H54 (cell line): Measurements from ENCODE around the gene C2CD2L.

Experiments
- DNase-seq: peaks from one replicate; pipeline ENCODE4 v3.0.0; 2011; ENCODE audit warnings: low spot score, mixed read lengths; ENCODE audit not compliant: insufficient read length
- FAIRE-seq: peaks from 3 replicates; lab custom pipeline; 2011; peaks lifted over from hg19 to GRCh38; lab: Jason Lieb, UNC
- POLR2A ChIP-seq: IDR thresholded peaks from 2 replicates; pipeline ENCODE4 v1.6.1; 2011; ENCODE audit warnings: low read depth, mild to moderate bottlenecking, low read length

Gene C2CD2L

DNA sequence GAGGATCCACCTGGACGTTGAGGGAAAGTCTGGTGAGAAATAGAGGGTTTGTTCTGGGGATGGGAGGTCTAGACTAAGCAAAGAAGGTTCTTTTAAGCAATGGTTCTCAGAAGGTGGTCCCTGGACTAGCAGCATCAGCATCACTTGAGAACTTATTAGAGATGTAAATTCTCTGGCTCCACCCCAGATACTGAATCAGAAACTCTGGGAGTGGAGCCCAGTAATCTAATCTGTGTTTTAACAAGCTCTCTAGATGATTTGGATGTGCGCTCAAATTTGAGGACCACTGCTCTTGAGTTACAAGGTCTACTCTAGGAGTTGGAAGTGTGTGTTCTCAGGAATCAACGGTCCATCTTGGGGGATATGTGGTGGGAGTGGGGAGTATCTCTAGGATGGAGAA is 38.4 kb downstream of the C2CD2L start:
- DNase-seq (no peak), FAIRE-seq (no peak)
- no peak for TF ChIP-seq POLR2A

DNA sequence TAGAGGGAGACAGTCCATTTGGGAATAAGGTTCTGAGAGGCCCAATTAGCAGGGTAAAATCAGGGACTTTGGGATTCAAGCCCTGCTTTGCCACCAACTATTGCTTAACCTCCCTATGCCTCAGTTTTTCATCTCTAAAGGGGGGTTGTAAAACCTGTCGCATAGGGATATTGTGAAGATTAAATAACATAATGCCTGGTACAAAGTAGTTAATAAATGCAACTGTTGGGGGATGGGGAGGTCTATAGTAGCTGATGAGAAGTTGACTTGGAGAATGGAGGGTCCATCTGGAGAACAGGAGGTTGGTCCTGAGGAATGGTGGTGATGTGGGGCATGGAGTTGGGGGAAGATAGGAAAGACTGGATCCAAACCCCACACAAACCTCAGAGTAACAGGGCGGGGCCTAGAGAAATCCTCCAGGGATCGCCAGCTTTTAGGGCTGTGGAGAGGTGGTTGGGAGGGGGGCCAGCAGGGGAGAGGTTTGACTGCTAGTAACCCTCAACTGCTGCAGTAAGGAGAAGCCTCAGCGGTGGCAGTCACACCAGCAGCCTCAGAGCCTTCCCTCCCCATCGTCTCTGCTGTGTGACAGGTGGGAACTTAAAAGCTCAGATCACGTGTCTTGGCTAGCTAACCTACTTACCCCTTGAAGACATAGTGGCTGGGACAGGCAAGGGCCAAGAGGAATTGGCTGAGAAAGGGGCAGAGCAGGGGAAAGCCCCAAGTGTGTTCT is 40.6 kb downstream of the C2CD2L start:
- FAIRE-seq, result no peak
- DNase-seq, result no peak
- no peak for TF ChIP-seq POLR2A

DNA sequence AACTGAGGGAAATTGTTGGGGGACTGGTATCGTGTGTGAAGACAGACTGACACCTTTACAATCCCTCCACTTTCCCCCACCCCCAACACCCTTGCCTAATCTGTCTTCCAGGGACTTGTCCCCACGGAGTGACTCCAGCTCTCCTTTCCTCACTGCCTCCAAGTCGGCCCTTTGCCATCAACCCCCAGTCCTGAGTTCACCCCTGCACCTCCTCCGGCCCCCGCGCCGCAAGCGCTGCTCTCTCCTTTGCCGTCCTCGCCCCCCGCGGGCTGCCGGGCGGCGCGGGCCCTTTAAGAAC is 41.5 kb downstream of the C2CD2L start:
- no peak for FAIRE-seq
- no peak for TF ChIP-seq POLR2A

DNA sequence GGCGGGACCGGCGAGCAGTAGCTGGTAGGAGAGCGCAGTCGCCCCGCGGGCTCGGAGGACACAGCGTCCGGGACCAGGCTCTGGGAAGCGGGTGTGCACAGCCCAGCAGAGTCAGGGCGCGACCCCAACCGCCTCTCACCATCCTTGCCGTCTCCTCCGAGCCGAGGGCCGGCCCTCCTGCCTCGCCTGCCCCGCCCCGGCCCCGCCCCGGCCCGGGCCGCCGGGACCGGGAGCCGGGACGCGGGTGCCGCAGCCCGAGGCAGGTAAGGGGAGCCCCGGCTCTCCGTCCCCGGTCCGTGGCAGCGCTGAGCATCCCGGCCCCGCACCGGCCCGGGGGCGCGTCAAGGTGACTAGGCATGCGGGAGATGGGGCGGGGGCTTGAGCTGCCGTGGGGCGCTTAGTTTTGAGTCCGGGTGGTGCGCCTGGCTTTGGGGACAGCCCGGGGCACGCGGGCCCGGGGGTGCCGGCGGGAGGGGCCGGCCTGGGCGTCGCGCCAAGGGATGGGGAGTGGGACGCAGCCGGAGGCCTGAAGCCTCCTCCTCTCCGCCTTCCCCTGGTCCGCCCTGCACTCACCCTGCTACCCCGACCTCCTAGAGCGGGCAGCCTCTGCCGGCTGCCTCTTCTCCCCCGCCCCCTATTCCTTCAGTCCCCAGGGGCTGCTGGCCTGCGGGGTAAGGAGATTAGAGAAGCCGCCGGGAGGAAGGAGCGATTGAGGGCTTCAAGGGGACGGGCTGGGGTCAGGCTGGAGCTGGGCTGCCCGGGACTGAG is 42.1 kb downstream of the C2CD2L start, which contains the start of gene ABCG4:
Gene ABCG4, plus strand, starts transcription at position 35 of the 768 bp plus-strand sequence. CDS start 914 bp downstream, outside the sequence.
- TF ChIP-seq POLR2A, result no peak
- FAIRE-seq (no peak), DNase-seq (no peak)

More for the DNA sequence above, 41.5 kb downstream of the C2CD2L start:
- no peak for DNase-seq

DNA sequence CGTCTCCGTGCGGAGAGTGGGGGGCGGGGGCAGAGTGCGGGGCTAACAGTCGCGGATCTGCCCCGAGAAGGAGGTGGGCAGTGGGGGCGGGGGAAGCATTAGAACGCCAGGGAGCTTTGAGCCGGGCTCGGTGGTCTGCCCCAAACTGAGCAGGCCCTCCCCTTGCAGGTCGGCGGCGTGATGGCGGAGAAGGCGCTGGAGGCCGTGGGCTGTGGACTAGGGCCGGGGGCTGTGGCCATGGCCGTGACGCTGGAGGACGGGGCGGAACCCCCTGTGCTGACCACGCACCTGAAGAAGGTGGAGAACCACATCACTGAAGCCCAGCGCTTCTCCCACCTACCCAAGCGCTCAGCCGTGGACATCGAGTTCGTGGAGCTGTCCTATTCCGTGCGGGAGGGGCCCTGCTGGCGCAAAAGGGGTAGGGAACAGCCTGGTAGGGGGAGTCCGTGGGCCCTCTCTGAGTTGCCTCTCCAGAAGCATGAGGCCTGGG is 42.7 kb downstream of the C2CD2L start:
- FAIRE-seq (no peak), DNase-seq (no peak)
- no peak for TF ChIP-seq POLR2A

DNA sequence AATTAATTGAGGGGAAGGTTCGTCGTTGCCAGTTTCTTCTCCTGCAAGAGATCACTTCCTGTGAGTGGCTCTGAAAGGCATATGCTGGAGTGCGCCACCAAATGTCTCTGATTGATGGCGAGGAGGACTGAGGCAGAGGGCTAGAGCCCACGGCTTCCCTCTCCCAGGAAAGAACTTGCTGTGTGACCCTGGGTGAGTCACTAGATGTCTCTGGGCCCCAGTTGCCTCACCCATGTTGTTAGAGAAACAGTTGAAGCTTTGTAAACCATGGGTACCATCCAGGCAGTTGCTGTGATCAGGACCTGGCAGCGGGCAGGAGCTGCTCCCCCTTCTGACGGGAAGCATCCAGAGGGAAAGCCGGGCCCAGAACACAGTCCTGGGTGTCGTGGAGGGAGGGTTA is 44.9 kb downstream of the C2CD2L start:
- no peak for TF ChIP-seq POLR2A
- DNase-seq (no peak), FAIRE-seq (no peak)

DNA sequence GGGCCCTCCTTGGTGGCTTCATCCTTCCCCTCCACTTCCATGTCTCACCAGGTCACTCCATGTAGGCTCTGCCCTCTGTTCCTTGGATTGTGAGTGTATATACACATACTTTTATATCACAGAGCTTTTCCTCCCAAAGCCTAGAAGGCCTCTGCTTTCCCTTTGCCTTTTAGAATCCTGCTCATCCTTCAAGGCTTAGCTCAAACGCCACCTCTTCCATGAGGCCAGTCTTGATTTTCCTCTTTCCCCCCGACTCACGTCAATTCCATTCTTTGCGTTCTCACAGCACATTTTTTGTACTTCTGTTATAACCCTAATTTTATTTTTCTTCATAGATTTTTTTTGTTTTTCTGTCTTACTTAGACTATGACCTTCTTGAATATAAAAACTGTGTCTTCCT is 45.5 kb downstream of the C2CD2L start:
- FAIRE-seq, result no peak
- TF ChIP-seq POLR2A, result no peak
- no peak for DNase-seq

DNA sequence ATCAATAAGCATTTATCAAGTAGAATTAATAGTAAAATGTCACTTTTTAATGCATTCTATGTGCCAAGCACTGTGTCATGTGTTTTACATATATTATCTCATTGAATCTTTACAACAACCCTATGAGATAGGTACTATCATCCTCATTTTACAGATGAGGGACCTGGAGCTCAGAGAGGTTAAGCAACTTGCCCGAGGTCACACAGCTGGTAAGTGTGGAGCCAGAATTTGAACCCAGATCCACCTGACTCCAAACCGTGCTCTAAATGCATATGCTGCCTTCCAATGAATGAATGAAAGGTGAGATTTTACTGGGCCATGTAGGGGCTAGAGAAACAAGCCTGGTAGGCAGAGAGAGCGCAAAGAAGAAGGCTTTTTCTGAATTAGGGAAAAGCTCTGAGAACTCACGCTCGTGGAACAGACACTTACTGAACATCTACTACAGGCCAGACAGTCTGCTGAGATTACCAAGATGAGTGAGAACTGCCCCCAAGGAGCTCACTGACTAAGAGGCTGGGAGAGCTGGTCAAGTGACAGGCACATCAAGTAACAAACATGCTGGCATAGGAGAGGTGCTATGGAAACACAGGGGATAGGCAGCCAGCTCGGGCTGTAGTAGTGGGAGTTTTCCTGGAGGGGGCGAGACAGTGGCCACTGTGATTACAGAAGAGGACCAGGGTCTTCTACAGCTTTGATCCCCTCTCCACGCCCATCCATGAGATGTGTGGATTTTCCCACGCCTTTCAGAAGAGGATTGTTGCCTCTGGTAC is 46.1 kb downstream of the C2CD2L start:
- DNase-seq, result no peak
- TF ChIP-seq POLR2A, result no peak
- no peak for FAIRE-seq

DNA sequence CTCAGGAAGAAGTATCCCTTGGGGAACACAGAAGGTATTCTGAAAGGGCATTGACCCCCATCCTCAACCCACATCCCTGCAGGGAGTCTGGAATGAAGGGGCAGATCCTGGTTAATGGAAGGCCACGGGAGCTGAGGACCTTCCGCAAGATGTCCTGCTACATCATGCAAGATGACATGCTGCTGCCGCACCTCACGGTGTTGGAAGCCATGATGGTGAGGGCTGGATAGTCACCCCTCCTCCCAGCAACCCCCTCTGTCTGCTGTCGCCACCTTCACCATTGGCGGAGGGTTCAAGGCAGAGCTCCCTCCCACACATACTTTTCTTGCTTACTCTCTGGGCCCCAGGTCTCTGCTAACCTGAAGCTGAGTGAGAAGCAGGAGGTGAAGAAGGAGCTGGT is 47.0 kb downstream of the C2CD2L start:
- DNase-seq (no peak), FAIRE-seq (no peak)
- TF ChIP-seq POLR2A, result no peak

DNA sequence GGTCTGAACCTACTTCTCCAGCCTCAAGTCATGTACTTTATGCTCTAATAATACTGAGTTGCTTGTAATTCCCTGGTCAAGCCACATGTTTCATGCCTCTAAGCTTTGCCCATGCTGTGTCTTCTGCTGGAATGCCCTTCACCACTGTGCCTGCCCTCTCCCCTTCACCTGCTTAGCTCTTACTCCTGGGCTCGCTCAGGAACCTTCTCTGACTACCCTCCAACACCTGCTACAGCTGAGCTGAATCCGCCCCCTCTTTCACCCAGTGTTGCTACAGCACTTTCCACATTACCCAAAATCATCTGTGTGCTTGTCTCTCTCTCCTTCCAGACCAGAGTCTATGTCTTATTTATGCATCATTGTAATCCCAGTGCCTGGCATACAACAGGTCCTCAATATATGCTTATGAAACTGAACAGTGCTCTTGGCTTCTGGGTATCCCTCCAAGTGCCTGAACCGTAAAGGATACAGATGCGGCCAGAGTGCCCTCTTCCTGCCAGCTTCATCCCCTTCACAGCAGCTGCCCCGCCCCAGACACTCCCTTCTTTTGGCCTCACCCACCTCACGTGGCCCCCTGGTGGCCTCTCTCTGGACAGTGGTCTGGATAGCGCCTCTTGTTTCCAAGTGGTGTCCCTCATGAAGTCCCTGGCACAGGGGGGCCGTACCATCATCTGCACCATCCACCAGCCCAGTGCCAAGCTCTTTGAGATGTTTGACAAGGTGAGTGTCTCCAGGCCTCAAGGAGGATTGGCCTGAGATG is 48.8 kb downstream of the C2CD2L start:
- FAIRE-seq, result no peak
- no peak for TF ChIP-seq POLR2A
- no peak for DNase-seq

DNA sequence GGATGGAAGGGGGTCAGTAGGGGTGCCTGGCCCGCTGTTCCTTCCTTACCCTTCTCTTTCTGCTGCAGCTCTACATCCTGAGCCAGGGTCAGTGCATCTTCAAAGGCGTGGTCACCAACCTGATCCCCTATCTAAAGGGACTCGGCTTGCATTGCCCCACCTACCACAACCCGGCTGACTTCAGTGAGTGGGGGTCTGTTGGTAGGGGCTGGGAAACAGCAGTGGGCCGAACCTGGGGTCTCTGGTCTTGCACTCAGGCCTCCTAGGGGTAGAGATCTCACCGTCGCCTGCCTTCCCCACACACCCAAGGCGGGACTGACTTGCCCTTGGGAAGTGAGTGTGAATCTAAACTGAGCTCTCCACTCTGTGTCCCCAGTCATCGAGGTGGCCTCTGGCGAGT is 49.4 kb downstream of the C2CD2L start:
- no peak for TF ChIP-seq POLR2A
- FAIRE-seq, result no peak
- no peak for DNase-seq

DNA sequence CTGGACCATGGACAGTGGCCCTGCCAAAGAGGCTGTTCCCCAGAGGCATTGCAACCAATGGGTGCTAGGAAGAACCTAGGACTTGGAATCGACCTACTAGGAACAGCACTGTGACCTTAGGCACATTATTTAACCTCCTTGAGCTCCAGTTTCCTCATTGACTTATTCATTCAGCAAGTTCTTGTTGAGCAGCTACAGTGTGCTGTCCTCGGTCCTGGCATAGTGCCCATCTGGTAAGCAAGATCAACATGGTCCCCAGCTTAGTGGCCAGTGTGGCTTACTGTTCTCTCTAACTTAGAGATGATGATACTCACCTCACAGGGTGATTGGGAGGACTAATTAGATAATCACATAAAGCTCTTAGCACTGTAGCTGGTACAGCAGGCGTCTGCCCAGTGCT is 49.9 kb downstream of the C2CD2L start:
- DNase-seq (no peak), FAIRE-seq (no peak)
- TF ChIP-seq POLR2A, result no peak

DNA sequence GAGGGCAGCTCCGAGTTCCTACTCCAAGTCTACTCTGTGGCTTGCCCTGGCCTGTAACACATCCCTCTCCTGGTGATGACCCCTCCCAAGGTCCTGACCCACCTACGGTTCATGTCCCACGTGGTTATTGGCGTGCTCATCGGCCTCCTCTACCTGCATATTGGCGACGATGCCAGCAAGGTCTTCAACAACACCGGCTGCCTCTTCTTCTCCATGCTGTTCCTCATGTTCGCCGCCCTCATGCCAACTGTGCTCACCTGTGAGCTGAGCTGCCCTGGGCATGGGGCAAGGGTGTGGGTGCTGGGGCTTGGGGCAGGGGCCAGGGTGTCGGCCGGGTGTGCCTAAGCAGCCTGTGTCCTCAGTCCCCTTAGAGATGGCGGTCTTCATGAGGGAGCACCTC is 51.3 kb downstream of the C2CD2L start:
- no peak for TF ChIP-seq POLR2A
- no peak for DNase-seq
- no peak for FAIRE-seq
